HG02763 (cell line): ENCODE results near the gene MYOG.

ENCODE experiments used
- ATAC-seq: cut with Tn5 transposase; IDR thresholded peaks from one replicate; pipeline ENCODE4 v1.9.1; 2021; ENCODE audit warnings: mild to moderate bottlenecking, moderate library complexity; ENCODE audit not compliant: unreplicated experiment

MYOG gene

DNA sequence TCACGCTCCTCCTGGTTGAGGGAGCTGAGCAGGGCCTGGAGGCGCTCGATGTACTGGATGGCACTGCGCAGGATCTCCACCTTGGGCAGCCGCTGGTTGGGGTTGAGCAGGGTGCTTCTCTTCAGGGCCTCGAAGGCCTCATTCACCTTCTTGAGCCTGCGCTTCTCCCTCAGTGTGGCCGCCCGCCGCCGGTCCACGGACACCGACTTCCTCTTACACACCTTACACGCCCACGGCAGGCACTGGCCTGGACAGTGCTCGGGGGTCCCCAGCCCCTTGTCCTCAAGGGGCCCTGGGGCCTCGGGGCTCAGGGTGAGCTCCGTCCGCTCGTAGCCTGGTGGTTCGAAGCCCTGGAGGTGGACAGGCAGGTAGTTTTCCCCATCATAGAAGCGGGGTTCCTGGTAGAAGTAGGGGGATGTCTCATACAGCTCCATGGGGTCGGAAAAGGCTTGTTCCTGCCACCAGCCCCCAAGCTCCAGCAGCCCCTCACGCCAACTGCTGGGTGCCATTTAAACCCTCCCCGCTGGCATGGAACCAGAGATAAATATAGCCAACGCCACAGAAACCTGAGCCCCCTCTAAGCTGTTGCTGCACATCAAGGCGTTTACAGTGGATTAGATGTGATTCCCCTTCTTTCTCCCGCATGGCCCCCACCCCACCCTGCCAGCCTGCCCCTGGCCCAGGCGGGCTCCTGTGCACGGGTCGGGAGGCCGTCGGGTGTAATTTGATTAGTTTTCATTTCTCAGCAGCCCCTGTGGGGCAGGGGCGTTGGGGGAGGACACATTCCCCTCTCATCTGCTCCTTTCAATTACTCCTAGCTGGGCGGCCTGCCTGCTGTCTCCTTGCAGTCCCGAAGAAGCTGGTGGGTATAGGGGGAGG lies at the start of gene MYOG:
Gene MYOG, minus strand, starts transcription at position 485 of the 879 bp plus-strand sequence. Its CDS starts 51 bp downstream, at position 434.
- no peak for ATAC-seq

DNA sequence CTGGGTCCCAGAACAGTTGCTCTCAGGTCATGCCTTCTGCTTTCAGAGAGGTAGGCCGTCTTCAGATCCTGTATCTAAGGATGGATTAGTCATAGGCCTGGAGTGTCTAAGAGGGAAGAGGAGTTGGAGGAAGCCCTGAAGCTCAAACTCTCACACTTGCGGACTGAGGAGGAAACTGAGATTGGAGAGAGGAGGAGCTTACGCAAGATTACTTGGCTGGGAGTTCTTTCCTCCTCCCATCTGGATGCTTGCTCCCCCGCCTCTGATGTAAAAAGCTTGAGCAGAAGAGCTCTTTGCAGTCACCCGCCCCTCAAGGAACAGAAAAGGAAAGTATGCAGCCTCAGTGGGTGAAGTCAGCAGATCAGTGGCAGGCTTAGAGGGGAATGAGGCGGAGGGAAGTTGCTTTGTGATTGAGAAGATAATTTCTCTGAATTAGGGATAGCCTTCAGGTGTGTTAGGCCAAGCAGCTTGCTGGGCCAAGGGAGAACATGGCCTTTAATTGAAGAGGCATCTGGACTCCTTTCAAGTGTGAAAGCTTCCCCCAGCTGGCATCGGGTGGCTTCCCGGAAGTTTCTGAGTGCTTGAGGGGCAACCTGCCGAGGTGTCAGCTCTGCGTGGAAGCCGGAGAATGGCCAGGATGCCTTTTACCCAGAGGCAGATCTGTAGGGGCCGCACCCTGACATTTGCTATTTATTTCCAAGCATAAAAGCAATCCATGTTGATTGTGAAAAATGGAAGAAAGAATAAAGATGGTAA lies 48.3 kb upstream of the MYOG start:
- ATAC-seq, result no peak

DNA sequence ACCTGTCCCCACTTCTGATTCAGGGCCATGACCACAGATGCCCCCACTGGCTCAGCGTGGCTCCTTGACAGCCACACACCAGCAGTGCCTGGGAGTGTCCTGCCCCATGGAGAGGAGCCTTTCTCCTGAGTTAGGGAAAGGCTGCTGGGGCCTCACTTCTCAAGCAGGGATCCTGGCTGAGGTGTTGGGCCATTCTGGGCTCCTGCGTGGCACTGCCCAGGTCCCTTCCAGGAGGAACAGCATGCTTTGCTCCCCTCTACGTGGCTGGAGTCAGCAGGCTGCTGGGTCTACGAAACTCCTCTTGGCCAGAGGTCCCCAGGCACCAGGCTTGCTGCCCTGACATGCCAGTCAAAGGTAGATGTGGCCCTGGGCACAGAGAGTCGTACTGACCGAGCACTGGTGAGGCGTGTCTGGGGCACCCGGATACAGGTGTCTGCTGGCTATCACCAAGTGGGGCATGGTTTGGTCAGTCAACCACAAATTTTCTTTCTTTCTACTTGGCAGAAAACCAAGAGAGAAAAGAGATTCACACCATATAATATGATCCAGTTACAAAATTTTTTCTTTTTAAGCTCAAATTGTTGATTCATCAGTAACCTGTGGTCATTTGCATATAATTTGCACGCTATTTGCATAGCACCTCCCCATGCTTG lies 45.9 kb upstream of the MYOG start:
- ATAC-seq, result no peak

DNA sequence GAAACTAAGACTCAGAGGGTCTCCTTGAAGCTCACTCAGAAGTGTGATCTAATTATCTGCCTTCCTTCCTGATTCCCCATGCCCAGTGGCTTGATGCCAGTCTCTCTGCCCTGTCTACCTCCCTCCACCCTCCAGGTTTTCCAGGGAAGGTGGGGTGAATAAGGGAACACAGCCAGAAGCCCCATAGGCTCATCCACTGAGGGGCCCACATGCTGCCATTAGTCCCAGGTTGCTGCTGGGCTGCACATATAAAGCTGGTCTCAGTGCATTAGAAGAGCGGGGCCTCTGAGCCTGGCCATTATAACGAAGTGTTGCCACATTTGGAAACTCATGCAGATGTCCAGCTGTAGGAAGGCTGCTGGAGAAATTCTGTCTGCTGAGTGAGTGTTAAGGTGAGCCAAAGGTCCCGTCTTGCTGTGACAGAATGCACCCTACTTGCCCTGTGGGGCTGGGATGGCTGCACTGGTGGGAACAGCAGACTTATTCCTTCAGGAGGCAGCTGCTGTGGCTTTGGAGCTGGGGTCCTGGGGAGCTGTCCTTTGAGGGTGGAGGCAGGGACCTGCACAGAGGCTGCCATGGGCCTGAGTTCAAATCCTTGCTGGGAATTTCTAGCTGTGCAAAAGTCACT lies 44.7 kb upstream of the MYOG start:
- no peak for ATAC-seq

DNA sequence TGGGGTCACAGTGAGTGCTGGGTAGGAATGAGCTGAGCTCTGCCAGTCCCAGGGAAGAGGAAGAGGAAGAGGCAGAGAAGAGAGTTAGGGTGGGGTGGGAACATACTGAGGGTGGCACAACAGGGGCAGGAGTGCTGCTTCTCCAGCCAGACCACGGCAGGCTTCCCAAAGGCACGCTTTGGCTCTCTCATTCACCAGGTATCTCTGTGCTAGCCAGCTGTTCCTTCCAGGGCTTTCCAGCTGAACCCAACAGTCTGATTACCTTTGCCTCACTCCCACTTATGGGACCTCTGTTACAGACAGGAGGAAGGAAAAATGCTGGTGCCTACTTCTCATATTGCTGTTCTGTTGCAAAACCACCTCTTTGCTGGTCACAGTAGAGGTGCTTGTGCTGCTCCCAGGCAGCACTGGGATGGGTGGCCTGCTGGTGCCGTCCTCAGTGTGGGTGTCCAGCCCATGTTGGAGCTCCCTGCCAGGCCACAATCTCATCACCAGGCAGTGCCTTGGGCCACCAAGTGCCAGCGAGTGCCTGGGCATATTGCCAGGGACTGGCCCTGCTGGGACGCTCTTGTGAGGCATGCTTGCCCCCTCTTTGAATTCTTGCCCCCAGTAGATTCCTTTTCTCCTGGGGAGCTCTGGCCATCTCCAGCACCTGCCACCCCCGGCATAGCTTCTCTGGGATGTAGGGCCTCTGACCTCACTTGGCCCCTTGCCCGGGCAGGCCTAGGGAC lies 43.9 kb upstream of the MYOG start:
- ATAC-seq, result no peak

GRCh38 chr1:203128716-203129500 lies 43.1 kb upstream of the MYOG start:
- no peak for ATAC-seq

DNA sequence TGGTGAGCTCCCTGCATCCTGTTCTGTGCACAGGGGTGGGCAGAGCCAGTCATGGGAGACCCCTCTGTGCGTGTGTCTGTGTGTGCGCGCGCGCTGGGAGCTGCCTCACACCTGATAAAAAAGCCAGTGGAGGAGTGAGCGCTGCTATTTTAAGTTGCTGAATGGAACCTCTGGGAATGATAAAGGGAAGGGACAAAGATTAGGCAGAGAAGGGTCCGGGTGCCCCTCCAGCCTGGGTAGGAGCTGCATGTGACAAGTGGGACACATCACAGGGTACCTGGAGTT lies 42.6 kb upstream of the MYOG start:
- no peak for ATAC-seq

DNA sequence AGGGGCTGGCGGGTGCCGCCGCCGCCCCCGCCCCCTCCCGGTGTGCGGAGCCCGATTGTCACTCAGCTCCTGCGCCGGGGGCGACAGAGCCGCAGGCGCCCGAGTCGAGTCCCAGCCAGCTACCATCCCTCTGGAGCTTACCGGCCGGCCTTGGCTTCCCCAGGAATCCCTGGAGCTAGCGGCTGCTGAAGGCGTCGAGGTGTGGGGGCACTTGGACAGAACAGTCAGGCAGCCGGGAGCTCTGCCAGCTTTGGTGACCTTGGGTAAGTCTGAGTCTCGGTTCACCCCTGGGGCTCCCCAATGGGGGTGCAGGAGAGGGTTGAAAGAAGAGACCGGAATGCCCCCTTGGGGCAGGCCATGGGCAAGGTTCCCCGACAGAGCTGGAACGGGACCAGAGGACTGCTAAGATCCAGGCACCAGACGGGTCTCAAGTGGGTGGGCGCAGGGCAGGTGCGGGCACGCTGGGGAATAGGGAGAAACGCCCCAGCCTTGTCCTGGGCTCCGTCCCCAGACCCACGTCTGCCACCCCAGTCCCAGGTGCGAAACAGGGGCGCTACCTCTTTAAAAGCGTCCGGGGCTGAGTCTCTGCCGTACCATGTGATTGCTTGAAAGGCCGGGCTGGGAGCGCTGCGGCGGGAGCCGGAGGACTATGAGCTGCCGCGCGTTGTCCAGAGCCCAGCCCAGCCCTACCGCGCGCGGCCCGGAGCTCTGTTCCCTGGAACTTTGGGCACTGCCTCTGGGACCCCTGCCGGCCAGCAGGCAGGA lies 42.0 kb upstream of the MYOG start, which contains the start of gene ADORA1:
Gene ADORA1, plus strand, starts transcription at position 61 of the 765 bp plus-strand sequence. CDS start 1,116 bp downstream, outside the sequence.
- no peak for ATAC-seq

DNA sequence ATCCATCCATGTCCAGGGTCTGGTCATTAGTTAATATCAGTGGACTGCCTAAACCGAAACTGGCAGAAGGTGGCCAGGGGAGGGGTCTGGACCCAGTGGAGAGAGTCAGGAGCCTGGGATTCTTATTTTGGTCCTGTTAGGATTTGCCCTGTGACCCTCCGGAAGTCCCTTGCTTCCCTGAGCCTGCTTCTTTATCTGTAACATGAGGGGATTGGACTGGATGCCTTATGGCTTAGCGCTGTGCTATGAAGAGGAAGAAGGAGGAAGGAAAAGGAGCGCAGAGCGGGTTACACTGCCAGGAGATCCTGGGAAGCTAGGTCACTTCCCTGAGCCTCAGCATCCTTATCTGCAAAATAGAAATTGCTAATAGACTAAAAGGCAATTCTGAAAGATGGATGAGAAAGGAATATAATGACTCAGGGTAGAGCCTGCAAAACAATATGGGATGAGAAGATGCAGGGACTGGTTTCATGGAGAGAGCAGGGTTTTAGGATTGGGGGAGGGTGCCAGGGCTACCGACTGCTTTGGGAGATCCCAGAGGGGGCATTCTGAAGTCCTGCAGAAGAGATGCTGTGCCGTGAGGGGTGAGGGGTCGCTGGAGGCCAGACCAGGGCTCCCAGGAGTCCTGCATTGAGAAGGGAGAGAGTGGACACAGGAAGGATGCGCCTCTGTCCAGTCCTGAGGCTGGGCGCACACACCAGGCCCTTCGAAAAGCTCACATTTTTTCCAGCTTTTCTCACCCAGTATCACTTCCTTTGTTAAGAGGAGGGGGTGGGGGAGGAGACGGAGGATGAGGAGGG lies 41.3 kb upstream of the MYOG start:
- no peak for ATAC-seq

DNA sequence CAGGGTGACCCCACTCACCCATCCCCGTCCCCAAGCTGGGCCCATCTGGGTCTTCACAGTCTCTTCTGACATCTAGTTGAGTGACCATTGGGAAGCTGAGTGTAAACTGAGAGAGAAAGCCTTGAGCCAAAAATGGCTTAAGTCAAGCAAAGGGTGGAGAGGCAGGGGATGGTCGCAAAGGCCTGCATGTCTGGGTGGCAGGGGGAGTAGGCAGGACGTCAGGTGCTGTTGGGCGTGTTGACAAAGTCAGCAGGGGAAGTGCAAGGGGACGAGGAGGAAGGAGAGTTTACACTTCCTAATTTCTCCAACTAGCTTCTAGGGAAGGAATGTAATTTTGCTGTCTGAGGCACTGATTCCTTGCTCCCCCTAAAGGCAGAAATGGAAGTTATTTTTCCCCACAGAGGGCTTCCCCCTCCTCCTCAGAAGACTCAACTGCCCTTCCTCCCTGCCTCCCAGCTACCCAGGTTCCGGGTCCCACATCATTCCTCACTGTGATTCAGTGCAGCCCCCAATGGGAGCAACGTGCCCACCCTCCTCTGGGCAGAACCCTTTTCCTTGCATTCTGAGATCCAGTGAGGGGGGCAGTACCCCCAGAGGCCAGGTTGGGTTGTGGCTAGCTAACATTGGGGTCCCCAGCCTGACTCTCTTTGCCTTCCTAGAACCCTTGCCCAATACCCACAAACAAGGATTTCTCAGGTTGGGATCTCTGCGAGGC lies 40.5 kb upstream of the MYOG start:
- no peak for ATAC-seq

DNA sequence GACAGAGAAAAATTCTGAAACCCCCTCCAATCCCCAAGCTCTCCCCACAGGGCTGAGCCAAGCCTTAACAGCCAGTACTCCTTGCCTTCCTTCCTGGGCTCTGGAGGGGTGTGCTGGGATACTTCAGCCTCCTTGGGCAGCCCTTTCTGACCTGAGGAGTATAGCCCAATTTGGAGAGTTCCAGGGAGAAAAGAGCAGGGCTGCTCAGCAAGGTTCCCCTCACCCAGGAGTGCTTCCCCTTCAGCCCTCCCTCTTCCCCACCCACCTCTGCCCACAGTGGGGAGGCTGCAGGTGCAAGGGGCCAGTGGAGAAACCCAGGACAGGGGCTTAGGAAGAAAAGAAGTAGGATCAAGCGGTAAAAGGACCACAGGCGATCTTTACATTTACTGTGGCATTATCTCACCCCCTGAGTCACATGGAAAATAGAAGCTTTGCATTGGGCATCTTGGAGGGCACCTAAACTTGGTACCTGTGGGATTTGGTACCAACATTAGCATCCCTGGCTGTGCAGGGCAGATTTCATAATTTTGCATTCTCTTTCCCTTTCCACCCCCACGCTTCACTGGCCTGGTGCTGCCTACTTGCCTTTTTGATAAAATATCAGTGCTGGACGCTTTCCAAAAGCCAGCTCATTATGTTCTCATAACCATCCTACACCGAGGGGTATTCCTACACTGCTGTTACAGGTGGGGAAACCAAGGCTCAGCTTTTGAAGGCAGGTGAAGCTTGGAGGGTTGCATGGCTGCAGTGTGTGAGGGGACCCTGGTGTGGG lies 38.9 kb upstream of the MYOG start:
- no peak for ATAC-seq

DNA sequence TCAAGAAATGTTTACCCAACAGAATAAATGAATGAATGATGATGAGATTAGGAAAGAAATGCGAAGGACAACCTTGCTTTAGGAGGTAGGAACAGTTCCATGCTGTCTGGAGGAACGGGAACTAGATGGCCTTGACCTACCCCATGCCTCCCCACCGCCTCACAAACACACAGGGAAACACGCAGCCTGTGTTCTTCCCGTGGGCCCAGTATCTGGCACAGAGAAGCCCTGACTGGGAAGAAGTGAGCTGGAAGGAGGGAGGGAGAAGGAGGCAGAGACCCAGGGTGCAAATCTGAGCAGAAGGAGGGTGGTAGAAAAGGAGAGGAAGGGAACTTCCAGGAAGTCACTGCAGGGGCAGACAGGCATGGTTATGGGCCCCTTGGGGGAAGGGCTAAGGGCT lies 38.2 kb upstream of the MYOG start:
- no peak for ATAC-seq

GRCh38 chr1:203122159-203122558 lies 36.3 kb upstream of the MYOG start:
- no peak for ATAC-seq

GRCh38 chr1:203121186-203122015 lies 35.6 kb upstream of the MYOG start:
- no peak for ATAC-seq

- ATAC-seq, result no peak
These were observed 34.7 kb upstream of the MYOG start for GRCh38 chr1:203120325-203121153.
